COR-L47 (cell line): ENCODE measurements around the gene GINS2.

Source experiments
- DNase-seq: peaks from one replicate; lab custom pipeline; 2025; lab: John Stamatoyannopoulos, UW

Gene GINS2

GRCh38 chr16:85689285-85689949, 663 bp upstream of the GINS2 start:
- DNase-seq, result peak; percentile 79

- DNase-seq, result peak; percentile 13
Measured at GRCh38 chr16:85687651-85688471, 893 bp downstream of the GINS2 start.

- DNase-seq, result peak; percentile 26
Measured at GRCh38 chr16:85686912-85687591, 1.7 kb downstream of the GINS2 start.

GRCh38 chr16:85685251-85685650, 3.5 kb downstream of the GINS2 start:
- DNase-seq, result no peak

- peak; percentile 62 for DNase-seq
Measured at GRCh38 chr16:85683363-85683762, 5.4 kb downstream of the GINS2 start.

GRCh38 chr16:85682516-85682915, 6.2 kb downstream of the GINS2 start:
- no peak for DNase-seq

GRCh38 chr16:85681255-85681654, 7.5 kb downstream of the GINS2 start:
- DNase-seq, result no peak

GRCh38 chr16:85680352-85680944, 8.3 kb downstream of the GINS2 start:
- no peak for DNase-seq

- DNase-seq, result no peak
Measured at GRCh38 chr16:85679870-85680269, 8.9 kb downstream of the GINS2 start.

GRCh38 chr16:85678821-85679220, 9.9 kb downstream of the GINS2 start:
- DNase-seq, result no peak

- DNase-seq, result no peak
Measured at GRCh38 chr16:85678016-85678415, 10.7 kb downstream of the GINS2 start.

GRCh38 chr16:85677383-85677967, 11.3 kb downstream of the GINS2 start:
- no peak for DNase-seq

GRCh38 chr16:85676466-85676865, 12.3 kb downstream of the GINS2 start:
- no peak for DNase-seq

- peak; percentile 9 for DNase-seq
Measured at GRCh38 chr16:85675251-85675874, 13.4 kb downstream of the GINS2 start.

- no peak for DNase-seq
Measured at GRCh38 chr16:85674828-85675227, 13.9 kb downstream of the GINS2 start.

- DNase-seq, result no peak
Measured at GRCh38 chr16:85674418-85674755, 14.4 kb downstream of the GINS2 start.

- peak; percentile 78 for DNase-seq
Measured at GRCh38 chr16:85673529-85674417, 15.0 kb downstream of the GINS2 start.

- DNase-seq, result no peak
Measured at GRCh38 chr16:85670840-85671239, 17.9 kb downstream of the GINS2 start.

GRCh38 chr16:85668676-85669424, 19.9 kb downstream of the GINS2 start:
- no peak for DNase-seq

- DNase-seq, result no peak
Measured at GRCh38 chr16:85667841-85668413, 20.8 kb downstream of the GINS2 start.
